ENCODE measurements around the gene KLHL12. TPM values are rescaled to one million over a fixed set of nuclear protein-coding genes. Genes with fewer than 3 reads are reported as not detected.

Gene KLHL12
- total RNA-seq, 1 experiment from 2014 or later, result 33.8 TPM

GRCh38 chr1:202888531-202889360 is 38.3 kb downstream of the KLHL12 start, which contains the start of gene RABIF:
RABIF (minus strand) TSS chr1:202889149; CDS start chr1:202889098, 51 bp downstream.
- RAD21 ChIA-PET (ENCODE audit: low non-redundant PET in 1 of 2, low total read pairs in 2 of 2, uncharacterized antibody in 2 of 2, unreplicated experiment in 2 of 2), result no interaction called here
- H2AFZ ChIP-seq (ENCODE audit: low read depth, low read length, poor library complexity, severe bottlenecking), result no peak within 1 kb of the TSS
- no peaks in the 10 kb centered on the region for H3K9me2 ChIP-seq (ENCODE audit: insufficient read depth)
- intact Hi-C loops (cut with micrococcal nuclease), result loop anchor here (2.0 kb wide), 3 partner anchors 28 to 78 kb away; partner anchors contain the start of genes KLHL12 and PCAT6
- H3K36me3 ChIP-seq (ENCODE audit: control insufficient read depth in 1 of 2, insufficient read depth in 2 of 2, low read length in 2 of 2), result peaks cover 0 to 12% of the 10 kb centered on the region in 2 experiments; a peak in 2 of 4 replicates
- TF ChIP-seq POLR2AphosphoS5 (IDR thresholded peaks at IDR 0.05; ENCODE audit: low read depth, low read length), result peak; percentile 99
- TF ChIP-seq ZFX (IDR thresholded peaks at IDR 0.05), result peak; percentile 46; the same call in 1 of the 2 replicates
- TF ChIP-seq SIN3A (IDR thresholded peaks at IDR 0.05; ENCODE audit: low read depth), result peak; percentile 70; the same call in 1 of the 2 replicates
- TF ChIP-seq TCF7L2 (IDR thresholded peaks at IDR 0.05; ENCODE audit: borderline replicate concordance, extremely low read depth, insufficient read depth, insufficient read length), result peak; percentile 42
- TF ChIP-seq POLR2A (IDR thresholded peaks at IDR 0.05; ENCODE audit: borderline replicate concordance, extremely low read depth, insufficient read depth, insufficient read length), result peak; percentile 89
- TF ChIP-seq CTCF (IDR thresholded peaks at IDR 0.05 in 2 of 3, conservative IDR thresholded peaks at IDR 0.05 in 1 of 3; ENCODE audit: borderline replicate concordance in 1 of 3, insufficient read depth in 1 of 3, low read depth in 2 of 3, low read length in 2 of 3), result peak in 1 of 3 experiments; percentile 13; a peak in 1 of 6 replicates
- no peak for TF ChIP-seq MAX (IDR thresholded peaks at IDR 0.05)
- TF ChIP-seq CBX3 (IDR thresholded peaks at IDR 0.05; ENCODE audit: low read depth), result no peak
- TF ChIP-seq SP1 (IDR thresholded peaks at IDR 0.05; ENCODE audit: low read depth), result no peak
- TF ChIP-seq YY1 (IDR thresholded peaks at IDR 0.05; ENCODE audit: extremely low read depth, insufficient replicate concordance, low read depth, low read length), result no peak
- TF ChIP-seq JUND (IDR thresholded peaks at IDR 0.05), result no peak
- H3K27ac ChIP-seq (ENCODE audit: low read depth, low read length), result peak within 1 kb of the TSS; percentile 90
- peak within 1 kb of the TSS; percentile 67 to 84 for H3K4me3 ChIP-seq (replicated peaks in 1 of 2; ENCODE audit: low read depth in 1 of 2, low read length in 2 of 2)
- H3K9ac ChIP-seq (ENCODE audit: low read length), result peak within 1 kb of the TSS; percentile 75
- no peaks in the 10 kb centered on the region for H4K20me1 ChIP-seq (ENCODE audit: insufficient read depth)
- H3K79me2 ChIP-seq (ENCODE audit: insufficient read depth, low read length), result peaks cover 23% of the 10 kb centered on the region
- TSS peak; percentile 73 for BruUV-seq (replicated peaks)
- POLR2A ChIA-PET, result interaction anchor here (0.9 kb wide), 1 partner anchor 15 kb away, joined by 3 read pairs; no protein-coding TSS in a partner anchor
- peaks cover 6 to 14% of the 10 kb centered on the region in 2 experiments; a peak in 3 of 4 replicates for H3K4me1 ChIP-seq (ENCODE audit: control insufficient read depth in 1 of 2, insufficient read depth in 2 of 2, low read length in 2 of 2)
- CTCF ChIA-PET, result no interaction called here
- no peaks in the 10 kb centered on the region for H3K9me3 ChIP-seq (ENCODE audit: control insufficient read depth in 1 of 2, insufficient read depth in 1 of 2, low read depth in 1 of 2, low read length in 2 of 2)
- peak within 1 kb of the TSS; percentile 80 for H3K4me2 ChIP-seq (ENCODE audit: low read length)
- peak; percentile 96 for ATAC-seq
- no peaks in the 10 kb centered on the region for H3K27me3 ChIP-seq (ENCODE audit: insufficient read depth, low read length)
- peak; percentile 88 for DNase-seq (ENCODE audit: low read depth, low spot score)
